KG1 (cell line): ENCODE data around the gene METRN.
A peak's percentile ranks its signal among the peaks of the same experiment; 100 is the strongest.

Experiments used
- DNase-seq: peaks from one replicate; lab custom pipeline; 2025; lab: John Stamatoyannopoulos, UW

Gene METRN

GRCh38 chr16:709566-710499 is 5.1 kb upstream of the METRN start:
- DNase-seq: no peak

GRCh38 chr16:710500-711075 is 4.3 kb upstream of the METRN start:
- no peak for DNase-seq

- no peak for DNase-seq
Observed at GRCh38 chr16:711084-711483, 3.8 kb upstream of the METRN start.

GRCh38 chr16:711548-712320 is 3.2 kb upstream of the METRN start:
- peak; percentile 25 for DNase-seq

GRCh38 chr16:712740-713250 is 2.1 kb upstream of the METRN start:
- DNase-seq: peak; percentile 46

GRCh38 chr16:714079-714478 is 839 bp upstream of the METRN start:
- DNase-seq: no peak

DNA sequence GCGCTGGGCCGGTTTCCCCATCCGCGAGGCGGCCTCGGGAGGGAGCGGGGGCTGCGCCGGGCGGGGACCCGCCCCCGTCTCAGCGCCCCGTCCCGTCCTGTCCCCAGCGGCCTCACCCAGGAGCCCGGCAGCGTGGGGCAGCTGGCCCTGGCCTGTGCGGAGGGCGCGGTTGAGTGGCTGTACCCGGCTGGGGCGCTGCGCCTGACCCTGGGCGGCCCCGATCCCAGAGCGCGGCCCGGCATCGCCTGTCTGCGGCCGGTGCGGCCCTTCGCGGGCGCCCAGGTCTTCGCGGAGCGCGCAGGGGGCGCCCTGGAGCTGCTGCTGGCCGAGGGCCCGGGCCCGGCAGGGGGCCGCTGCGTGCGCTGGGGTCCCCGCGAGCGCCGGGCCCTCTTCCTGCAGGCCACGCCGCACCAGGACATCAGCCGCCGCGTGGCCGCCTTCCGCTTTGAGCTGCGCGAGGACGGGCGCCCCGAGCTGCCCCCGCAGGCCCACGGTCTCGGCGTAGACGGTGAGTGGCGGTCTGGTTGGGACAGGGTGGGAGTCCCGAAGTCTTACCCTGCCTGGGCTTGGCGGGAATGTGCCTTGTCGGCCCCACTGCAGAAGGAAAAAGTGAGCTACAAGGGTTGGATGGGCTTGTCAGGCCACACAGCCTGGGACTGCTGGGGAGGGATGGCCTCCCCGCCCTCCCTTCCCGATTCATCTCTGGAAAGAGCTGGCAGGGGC is 720 bp downstream of the METRN start:
- no peak for DNase-seq

DNA sequence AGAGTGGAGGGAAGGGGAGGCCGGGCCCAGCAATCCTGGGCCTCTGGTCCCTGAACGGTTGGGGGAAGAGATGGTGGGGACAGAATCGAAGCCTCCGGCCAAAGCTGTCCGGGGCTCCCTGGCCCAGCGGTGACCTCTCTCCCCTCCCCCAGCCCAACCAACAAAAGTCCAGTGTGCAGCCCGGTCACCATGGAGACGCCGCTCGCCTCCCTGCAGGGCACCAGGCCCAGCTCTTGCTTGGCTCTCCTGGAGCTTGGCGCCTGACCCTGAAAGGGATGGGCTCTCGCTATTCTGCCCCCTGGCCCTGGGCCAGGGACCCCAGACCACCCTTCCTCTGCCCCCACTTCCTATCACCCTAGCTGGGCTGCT is 1.3 kb downstream of the METRN start:
- DNase-seq: no peak

GRCh38 chr16:716768-717325 is 1.9 kb downstream of the METRN start:
- DNase-seq: no peak

DNA sequence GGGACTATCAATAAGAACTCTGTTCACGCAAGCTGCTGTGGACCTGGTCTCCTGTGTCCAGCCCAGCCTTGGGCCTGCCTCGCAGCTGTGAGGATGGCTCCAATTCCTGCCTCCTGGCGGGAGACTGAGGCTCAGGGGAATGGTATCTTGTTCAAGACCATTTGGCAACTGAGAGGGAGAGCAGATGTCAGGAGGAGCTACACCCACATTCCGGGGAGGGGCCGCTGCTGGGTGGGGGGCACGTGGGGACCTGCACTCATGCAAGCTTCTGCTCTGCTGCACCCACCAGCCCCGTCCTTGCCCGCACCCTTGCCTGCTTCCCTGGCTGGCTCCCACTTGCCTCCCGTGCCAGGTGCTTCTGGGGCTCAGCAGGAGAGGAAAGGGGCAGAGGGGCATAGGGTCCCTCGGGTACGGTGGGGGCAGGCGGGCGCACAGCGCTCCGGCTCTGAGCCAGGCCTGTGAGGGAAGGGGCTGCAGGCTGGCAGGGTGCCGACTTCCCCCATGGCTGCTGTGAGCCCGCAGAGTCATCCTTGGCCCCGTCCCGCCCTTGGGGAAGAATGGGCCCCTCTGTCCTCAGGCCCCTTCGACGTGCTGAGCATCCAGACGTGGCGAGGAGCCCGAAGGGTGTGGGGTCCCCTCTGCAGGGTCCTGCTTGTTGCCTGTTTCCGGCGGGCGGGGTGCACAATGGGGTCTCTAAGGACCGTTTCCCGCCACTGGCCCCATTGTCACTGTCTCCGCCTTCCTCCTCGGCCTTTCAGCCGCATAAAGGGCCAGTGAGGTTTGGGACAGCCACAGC is 2.7 kb downstream of the METRN start:
- DNase-seq: no peak

GRCh38 chr16:718389-718788 is 3.5 kb downstream of the METRN start:
- DNase-seq: no peak

- no peak for DNase-seq
Observed at GRCh38 chr16:718922-719321, 4.0 kb downstream of the METRN start.

DNA sequence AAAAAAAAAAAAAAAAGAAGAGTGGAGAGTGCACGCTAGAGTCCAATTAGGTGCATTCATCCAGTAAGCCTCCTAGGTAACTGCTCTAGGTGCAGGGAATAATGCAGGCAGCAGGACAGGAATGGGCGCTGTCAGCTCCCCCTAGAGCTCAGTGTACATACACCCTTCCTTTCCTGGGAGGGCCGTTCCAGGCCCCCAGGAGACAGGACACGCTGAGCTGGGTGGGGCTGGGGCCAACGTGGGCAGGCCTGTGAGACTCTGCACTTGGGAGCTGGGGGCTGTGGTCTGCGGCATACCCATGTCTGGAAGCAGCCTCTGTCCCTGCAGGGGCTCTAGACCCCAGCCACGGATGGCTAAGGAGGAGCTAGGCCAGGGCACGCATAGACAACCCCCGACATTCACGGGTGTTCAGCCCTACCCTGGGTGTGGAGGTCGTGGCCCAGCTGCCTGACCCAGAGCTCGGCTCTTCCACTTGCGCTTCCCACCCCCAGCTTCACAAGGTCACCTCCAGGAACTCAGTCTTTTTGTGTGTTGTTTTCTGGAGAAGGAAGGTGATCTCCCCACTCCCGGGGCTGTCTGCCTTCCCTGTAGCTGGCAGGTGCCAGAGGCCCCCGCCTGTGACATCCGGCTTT is 5.0 kb downstream of the METRN start:
- no peak for DNase-seq

DNA sequence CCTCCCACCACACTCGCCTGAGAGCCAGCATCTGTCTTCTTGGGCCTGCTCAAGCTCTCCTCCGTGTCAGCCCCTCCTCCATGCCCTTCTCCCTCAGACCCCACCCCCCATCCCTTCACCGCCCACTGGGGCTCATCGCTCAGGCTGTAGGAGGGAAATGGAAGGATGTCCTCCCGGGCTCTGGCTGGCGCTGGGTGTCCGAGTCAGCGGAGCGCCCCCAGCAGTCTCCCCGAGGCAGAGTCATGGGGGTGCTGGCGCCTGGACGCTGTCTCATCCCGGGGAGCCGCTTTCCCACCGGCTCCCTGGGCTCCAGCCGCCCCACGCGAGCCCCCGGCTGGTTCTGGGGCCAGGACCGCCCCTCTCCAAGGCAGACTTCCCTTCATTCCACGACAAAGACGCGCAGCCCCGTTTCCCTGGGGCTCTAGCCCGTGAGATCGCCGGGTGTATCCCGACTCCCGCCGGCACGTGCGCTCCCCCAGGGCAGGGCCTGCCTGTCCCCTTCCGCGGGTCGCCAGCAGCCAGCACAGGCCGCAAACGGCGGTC is 5.6 kb downstream of the METRN start:
- no peak for DNase-seq

DNA sequence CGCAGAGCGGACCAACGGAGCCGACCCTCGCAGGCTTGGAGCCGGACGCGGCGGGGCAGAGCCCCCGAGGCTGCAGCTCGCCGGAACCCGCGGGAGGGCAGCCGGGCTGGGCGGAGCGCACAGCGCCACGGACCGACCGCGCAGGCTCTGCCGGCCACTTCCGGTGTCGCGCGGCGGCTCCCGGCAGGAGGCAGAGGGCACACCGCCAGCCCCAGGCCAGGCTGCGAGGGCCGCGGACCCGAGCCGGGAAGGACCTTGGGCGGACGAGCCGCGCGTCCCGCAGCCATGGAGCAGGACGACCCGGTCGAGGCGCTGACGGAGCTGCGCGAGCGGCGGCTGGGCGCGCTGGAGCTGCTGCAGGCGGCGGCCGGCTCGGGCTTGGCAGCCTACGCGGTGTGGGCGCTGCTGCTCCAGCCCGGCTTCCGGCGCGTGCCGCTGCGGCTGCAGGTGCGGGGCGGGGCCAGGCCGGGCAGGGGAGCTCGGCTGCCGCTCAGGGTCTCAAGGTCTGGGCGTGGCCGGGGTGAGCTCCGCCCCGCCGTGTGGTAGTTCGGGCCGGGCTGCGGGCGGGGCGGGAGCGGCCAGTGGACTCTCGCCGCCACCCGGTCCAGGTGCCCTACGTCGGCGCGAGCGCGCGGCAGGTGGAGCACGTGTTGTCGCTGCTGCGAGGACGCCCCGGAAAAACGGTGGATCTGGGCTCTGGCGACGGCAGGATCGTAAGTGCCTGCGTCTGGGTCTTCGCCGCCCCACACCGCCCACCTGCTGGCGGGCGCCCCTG is 6.3 kb downstream of the METRN start, which contains the start of gene ANTKMT:
Gene ANTKMT, plus strand, starts transcription at position 157 of the 775 bp plus-strand sequence. Its CDS starts 129 bp downstream, at position 286.
- DNase-seq: peak; percentile 44

DNA sequence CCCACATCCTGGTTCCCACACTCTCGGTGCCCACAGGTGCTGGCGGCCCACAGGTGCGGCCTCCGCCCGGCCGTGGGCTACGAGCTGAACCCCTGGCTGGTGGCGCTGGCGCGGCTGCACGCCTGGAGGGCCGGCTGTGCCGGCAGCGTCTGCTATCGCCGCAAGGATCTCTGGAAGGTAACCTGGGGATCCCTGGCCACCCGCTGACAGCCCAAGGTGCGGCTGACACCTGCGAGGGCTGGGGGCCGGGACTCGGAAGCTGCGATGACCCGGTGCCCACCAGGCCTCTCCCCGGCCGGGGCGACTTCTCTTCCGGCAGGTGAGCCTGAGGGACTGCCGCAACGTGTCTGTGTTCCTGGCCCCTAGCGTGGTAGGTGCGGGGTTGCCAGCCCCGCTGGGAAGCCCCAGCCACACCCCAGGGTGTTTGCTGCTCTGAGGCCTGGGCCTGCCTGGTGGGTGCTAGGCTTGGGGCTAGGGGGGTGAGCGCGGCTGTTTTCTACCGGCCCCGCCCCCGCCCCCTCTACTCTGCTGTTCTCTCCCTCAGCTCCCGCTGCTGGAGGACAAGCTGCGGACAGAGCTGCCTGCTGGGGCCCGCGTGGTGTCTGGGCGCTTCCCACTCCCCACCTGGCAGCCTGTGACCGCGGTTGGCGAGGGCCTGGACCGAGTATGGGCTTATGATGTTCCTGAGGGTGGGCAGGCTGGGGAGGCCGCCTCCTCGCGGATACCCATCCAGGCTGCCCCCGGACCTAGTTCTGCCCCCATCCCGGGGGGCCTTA is 7.0 kb downstream of the METRN start:
- DNase-seq: no peak

- no peak for DNase-seq
Observed at GRCh38 chr16:722835-723633, 8.1 kb downstream of the METRN start.
